GM19035 (cell line): ENCODE measurements around the gene PIAS1.

Experiments used
- ATAC-seq: cut with Tn5 transposase; IDR thresholded peaks from one replicate; pipeline ENCODE4 v1.9.1; 2021; ENCODE audit not compliant: unreplicated experiment

The PIAS1 gene

GRCh38 chr15:68175526-68175925 lies 121.4 kb downstream of the PIAS1 start:
- no peak for ATAC-seq

DNA sequence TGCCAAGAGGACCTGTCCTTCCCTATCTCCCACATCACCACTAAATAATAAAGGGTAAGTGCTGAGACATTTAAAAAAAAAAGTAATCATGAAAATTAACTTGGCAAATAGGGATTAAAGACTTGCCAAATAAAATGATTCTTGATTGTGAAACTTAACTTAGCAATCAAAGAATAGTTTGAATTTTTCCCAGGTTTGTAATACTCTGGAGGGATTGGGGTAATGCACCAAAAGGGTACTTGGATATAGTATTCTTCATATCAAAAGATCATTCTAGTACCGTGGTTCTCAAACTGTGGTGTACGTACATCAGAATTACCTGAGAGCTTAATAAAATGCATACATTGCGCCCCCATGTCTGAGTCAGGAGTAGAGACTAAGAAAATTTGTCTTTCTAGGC lies 122.5 kb downstream of the PIAS1 start:
- no peak for ATAC-seq

- no peak for ATAC-seq
Observed at GRCh38 chr15:68177742-68178141, 123.6 kb downstream of the PIAS1 start.

GRCh38 chr15:68183616-68184315 lies 129.7 kb downstream of the PIAS1 start:
- ATAC-seq: no peak

DNA sequence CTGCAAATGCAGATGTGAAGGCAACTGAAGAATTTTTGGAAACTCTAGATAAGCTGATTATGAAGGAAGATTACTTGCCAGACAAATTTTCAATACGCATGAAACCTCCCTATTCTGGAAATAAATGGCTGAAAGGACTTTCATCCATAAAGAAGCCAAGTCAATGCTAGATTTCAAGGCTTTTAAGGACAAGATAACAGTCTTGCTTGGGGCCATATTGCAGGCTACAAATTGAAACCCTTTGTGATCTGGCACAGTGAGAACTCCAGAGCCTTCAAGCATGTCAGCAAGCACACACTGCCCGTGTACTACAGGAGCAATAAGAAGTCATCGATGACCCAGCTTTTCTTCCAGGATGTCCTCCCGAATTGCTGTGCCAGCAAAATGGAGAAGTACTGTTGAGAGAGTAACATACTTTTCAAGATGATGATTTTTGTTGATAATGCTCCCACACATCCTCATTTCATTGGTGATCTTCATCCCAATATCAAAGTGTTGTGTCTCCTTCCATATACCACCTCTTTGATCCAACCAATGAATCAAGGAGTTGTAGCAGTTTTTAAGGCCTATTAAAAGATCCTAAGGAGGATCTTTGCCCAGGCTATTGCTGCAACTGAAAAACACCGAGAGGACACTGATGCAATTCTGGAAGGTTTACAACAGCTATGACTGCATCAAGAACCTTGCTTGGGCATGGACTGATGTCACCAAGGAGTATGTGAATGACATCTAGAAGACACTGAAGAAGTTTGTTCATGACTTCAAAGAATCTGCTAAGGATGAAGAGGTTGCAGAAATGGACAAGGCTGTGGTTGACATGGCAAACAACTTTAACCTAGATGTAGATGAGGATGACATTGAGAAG lies 130.7 kb downstream of the PIAS1 start:
- ATAC-seq: no peak

DNA sequence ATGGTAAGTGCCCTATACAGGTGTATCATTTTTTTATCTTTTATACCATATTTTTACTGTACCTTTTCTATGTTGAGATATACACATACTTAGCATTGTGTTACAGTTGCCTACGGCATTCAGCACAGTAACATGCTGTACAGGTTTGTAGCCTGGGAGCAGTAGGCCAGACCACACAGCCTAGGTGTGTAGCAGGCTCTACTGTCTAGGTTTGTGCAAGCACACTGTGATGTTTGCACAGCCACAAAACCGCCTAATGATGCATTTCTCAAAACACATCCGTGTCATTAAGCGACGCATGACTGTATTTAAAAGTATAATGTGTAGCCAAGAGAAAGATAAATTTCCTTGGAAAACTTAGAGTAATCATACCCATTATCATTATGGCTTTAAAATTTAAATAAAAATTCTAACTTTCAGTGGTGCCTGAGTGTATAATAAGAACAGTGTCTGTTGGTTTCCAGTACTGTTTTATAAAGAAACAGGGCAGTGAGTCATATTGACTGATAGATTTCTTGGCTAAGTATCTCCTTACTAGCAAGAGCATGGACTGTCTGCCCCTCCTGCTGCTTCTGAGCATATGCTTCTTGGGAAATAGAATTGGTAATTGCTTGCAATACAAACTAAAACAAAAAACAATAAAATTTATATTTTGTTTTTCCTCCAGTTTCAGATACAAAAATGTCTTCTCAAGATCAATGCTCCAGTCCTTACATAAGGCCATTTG lies 132.7 kb downstream of the PIAS1 start:
- no peak for ATAC-seq

DNA sequence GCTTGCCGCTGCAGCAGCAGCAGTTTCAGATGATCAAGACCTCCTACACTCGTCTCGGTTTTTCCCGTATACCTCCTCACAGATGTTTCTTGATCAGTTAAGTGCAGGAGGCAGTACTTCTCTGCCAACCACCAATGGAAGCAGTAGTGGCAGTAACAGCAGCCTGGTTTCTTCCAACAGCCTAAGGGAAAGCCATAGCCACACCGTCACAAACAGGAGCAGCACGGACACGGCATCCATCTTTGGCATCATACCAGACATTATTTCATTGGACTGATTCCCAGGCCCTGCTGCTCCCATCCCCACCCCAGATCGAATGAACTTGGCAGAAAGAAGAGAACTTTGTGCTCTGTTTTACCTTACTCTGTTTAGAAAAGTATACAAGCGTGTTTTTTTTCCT lies 133.4 kb downstream of the PIAS1 start:
- ATAC-seq: no peak

DNA sequence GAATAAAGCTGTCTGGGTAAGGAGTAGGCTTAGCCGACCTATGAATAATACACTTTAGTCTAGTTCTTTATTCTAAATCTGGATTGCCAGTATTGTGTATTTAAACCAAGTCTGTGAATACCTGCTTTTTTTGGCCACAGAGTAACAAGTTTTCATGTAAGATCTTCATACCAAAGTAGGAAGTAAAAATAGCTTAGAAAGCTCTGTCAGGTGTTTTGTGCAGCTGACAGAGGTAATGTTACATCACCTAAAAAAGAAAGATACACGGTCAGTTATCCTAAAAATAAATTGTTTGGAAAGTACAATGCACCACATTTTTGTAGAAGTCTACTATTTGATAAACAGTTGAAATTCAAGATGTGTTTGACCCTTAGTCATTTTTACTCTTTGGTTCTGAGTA lies 134.5 kb downstream of the PIAS1 start:
- ATAC-seq: no peak

- ATAC-seq: no peak
Observed at GRCh38 chr15:68190048-68190447, 135.9 kb downstream of the PIAS1 start.

DNA sequence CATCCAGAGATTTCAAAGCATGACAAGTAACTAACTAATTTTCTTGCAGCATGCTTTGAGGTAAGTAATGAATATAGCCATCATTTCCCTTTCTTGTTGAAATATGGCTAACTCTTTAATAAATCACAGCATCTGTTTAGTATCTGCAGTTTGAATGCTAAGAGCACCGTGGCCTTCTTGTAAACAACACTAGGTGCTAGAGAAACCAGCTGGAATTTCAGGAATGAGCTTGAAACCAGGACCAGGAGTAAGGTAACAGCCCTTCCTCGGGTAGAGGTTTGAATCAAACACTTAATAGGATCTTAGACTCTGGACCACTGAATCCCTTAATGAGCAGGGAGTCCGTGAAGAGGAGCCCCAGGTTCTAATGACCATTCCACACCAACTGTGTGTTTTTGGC lies 137.4 kb downstream of the PIAS1 start:
- ATAC-seq: no peak

GRCh38 chr15:68192117-68192516 lies 138.0 kb downstream of the PIAS1 start:
- ATAC-seq: no peak

GRCh38 chr15:68192804-68193486 lies 138.8 kb downstream of the PIAS1 start:
- ATAC-seq: no peak

DNA sequence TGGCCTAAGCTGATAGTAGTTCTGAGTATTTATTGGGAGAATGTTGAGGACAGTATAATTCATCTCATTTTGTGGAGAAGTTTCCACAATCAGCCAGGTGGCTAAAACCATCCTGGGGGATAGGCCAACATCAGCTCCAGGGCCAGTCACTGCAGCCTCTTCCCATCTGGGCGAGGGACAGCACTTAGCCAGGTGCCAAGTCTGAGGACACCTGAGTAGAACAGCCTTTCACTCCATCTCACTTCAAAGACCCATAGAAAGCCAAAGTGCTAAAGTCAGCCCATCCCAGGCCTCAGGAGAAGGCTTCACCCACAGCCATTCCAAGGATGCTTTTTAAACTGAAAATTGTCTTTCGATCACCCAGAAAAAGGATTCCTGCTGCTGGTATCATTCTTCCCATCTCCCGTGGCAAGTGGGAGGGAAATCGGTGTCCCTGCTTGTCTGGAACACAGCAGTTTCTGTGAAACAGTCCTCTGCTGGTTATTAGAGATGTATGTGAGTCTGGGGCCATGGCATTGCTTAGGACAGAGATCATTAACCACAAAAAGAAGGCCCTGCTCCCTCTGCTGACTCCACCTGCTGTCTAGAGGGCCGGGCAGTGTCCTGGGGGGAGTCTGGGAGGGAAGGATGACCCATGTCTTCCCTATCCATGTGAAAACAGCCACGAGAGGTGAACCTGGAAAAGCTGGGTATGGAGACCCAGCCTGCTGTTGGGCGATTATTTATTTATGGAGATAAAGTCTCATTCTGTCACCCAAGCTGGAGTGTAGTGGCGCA lies 141.4 kb downstream of the PIAS1 start:
- no peak for ATAC-seq

DNA sequence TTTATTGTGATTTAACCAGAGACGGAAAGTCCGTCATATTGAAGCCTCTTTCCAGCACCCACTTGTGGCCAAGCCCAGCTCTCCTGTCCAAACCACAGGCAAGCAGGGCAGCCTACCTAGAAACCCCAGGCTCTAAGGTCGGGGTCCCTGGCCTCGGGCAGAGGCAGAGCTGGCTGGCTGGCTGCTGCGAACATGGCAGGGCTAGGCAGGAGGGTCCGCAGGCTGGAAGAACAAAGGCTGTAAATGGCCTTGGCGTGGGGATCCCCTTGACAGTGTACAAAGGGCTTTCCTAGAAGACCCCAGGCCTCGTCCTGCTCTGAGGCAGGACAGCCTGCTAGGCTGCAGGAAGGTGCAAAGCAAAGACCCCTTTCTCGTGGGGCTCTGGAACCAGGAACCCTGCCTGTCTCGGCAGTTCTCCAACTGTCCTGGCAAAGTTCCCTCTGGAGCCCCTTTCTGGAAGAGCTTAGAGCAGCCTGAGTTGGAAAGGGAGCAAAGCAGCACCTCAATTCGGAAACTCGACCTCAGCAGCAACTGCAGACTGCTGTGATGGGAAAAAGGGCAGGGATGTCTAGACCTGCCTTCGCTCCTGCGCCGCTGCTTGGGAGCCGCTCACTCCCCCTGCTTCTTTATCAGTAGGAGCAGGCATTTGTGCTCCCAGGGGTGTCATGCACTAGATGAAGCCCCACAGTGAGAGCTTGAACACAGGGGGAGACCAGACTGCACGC lies 142.5 kb downstream of the PIAS1 start:
- ATAC-seq: no peak

GRCh38 chr15:68197170-68197492 lies 143.0 kb downstream of the PIAS1 start:
- no peak for ATAC-seq

GRCh38 chr15:68197661-68198437 lies 143.7 kb downstream of the PIAS1 start:
- no peak for ATAC-seq

GRCh38 chr15:68199340-68199739 lies 145.2 kb downstream of the PIAS1 start:
- ATAC-seq: no peak

DNA sequence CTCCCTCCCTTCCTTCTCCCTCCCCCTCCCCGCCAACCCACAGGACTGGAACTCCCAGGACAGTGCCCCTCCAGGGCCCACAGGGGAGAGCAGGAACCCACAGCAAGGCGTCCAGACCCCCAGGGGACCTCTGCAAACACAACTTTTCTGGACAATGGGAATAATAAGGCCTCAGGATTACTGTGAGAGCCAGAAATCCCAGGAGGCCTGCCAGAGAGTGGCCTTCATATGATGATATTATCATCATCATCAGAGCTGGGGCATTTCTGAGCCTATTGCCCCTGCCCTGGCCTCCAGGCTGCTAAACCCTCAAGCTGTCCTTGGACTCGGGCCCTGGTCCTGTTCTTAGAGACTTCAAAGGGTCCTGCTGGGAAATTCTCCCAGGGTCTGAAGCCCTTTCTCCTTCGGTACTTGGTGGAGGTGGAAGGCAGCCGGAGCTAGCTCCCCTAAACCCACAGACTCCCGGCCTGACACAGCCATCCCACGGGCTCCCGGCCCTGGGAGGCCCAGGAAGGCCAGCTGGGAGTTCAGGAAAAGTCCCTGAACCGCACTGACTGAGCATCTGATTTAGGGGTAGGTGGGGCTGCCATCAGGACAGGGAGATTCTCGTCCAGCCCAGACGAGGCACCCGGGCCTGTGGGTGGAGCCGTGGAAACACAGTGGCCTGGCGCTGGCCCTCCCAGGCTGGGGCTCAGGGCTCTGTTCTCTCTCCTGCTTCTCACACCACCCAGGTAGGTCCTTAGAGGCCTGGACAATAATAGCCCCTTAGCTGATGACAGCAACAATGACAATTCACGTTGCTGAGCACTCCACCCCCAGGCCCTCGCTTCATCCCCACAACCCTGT lies 146.1 kb downstream of the PIAS1 start:
- no peak for ATAC-seq
